ENCODE results near the gene SORT1.
"Not testable (repeated sequence)": the region's sequence is repeated elsewhere in the genome, so short reads cannot be mapped to it uniquely, and the experiment has no call there.

SORT1 gene

DNA sequence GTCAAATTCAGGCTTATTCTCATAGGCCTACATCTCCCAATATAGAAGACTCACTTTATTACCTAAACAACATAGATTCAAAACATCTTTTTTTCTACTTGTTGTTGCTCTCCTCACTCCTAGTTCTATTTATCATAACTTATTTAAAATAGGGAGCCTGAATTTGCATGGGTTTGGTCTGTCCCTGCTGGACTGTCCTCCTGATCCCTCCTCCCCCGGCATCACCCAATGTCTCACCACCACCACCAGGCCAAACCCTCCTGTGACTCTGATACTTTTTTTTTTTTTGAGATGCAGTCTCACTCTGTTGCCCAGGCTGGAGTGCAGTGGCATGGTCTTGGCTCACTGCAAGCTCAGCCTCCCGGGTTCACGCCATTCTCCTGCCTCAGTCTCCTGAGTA, 59.1 kb downstream of the SORT1 start:
- no peak for DNase-seq (ENCODE audit: low spot score)

DNA sequence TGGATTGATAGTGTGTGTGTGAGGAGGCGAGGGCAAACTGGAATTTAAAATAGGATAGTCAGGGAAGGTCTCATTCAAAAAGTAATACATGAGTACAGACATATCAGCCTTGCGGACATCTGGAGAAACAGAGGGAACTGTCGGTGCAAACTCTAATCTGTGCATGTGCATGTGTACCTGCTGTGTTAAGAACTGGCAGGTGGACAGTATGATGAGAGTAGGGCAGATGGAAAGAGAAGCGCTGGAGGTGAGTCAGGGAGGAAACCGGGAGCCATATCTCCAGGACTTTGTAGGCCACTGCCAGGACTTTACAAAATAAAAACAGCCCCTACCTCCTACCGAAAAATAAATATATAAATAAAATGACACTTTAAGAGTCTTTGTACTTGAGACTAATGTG, 59.6 kb downstream of the SORT1 start:
- DNase-seq (ENCODE audit: low spot score): no peak

DNA sequence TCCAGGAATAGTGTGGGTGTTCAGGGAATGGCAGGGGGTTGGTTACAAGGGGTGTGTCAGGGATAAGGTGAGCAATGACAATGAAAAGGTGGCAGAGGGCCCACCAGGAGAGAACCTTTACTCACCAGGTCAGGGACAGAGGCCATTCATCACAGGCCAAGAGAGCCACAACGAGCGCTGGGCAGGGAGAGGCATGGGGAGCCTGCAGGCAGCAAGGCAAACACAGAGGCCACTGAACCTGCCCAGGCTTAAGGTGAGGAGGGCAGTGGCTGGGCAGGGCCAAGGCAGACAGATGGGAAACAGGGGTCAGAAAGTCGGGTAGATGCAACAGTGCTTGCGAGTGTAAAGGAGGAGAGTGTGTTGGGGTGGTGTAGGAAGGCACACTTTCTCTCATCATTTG, 62.6 kb downstream of the SORT1 start:
- DNase-seq (ENCODE audit: low spot score): no peak

DNA sequence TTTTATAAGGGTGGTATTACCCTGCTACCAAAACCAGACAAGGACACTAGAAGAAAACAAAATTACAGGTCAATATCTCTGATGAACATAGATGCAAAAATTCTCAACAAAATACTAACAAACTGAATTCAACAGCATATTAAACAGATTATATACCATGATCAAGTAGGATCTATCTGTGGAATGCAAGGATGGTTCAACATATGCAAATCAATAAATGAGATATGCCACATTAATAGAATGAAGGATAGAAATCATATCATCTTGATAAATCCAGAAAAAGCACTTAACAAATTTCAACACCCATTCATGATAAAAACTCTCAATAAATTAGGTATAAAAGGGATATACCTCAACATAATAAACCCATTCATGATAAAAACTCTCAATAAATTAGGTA, 66.6 kb downstream of the SORT1 start:
- no peak for DNase-seq (ENCODE audit: low spot score)

DNA sequence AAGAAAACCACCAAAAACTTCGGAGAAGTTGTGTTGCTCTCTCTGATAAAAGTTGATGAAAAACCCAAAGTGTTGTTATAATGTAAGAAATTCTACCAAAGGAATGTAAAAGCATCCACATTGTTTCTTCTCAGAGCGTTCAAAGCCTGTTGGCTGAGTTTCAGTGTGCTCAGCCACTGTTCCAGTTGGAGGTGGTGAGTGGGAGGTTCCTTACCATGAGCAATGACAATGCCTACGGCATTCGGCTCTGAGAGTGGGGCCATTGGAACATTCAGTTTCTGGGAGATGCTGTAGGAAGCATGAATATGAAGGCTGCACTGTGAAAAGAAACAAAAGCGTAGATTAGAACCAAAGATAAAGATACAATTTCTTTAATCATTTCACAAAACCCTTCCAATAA, 70.4 kb downstream of the SORT1 start:
- DNase-seq (ENCODE audit: low spot score): no peak

DNA sequence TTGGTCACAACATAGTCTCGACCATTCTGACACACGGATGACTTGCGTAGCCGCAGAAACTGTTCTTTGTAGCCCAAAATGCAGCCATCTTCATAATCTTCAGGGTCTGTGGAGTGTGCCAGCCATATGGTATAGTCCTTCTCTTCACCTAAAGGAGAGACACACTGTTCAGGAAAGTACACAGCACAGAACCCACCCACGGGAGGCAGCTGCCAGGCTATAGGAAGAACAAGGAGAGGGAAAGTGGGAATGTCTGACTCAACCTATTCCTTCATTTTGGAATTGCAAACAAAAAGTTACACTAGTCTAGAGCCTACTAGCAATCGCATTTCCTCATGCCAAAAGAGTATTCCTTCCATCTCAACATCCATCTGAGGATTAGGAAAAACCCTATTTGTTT, 74.7 kb downstream of the SORT1 start:
- no peak for DNase-seq (ENCODE audit: low spot score)

DNA sequence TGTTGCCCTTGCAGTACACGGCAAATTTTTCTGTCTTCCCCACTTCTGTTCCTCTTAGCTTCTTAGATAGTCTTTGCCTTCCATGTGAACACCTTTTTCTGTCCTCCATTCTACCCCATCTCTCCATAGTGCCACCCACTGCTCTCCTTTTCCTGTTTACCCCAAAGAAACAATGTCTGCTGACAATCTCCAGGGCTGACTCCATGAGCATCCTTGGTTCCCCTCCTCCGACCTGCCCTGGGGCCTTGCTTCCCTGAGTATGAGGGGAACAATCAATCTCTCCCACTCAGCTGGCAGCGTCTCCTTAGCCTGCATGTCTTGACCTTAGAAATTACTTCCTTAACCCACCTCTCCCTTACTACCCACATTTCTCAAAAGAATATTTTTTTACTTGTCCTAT, 78.6 kb downstream of the SORT1 start:
- no peak for DNase-seq (ENCODE audit: low spot score)

DNA sequence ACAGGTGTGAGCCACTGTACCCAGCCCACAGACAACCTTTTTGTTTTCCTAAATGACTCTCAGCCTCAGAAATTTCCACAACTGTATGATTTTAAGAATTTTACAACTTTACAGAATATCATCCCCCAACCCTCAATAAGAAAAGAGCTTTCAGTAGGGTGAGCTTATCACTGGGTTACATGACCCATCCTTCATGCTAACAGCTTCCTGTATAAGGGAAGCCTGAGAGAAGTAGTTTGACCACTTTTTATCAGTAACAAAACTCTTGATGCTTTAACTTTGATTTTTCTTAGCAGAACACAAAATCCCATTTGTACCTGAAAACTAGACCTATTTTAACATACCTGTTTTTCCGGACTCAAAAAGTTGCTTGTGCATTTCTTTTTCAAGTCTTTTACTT, 81.2 kb downstream of the SORT1 start:
- DNase-seq (ENCODE audit: low spot score): no peak

DNA sequence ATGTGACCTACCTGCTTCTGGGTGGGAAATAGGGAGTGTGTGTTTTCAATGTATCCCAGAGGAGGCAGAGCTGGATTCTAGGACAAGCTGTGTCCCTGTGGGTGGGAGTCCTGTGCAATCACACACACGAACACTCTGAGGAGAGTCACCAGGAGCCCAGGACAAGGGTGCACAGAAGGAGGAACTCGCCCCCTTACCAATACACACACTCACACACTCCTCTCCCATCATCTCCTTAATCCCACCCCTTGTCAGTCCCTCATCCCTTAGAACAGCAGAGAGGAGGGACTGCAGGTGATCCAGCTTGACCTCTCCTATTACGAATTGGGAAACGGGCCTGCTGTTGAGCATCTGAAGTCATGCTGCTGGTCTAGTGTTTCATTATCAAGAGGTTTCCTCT, 82.4 kb downstream of the SORT1 start:
- no peak for DNase-seq (ENCODE audit: low spot score)

DNA sequence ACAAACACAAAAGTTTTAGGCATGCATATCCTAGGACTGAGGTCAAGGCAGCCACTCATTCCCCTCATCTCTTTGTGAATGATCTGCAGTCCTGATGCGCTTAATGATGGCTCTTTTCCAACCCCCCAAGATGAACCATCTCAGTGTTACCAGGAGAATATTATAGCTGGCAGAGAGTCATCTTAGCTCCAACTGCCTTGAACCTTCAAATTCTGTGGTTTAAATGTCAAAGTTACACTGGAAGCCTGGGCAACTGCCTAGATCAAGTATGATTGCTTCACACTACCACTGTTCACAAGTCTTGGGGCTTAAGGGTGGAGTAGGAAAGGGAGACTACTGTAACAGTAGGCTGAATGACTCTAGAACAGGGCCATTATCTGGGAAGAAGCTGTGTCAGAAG, 82.9 kb downstream of the SORT1 start:
- DNase-seq (ENCODE audit: low spot score): no peak

DNA sequence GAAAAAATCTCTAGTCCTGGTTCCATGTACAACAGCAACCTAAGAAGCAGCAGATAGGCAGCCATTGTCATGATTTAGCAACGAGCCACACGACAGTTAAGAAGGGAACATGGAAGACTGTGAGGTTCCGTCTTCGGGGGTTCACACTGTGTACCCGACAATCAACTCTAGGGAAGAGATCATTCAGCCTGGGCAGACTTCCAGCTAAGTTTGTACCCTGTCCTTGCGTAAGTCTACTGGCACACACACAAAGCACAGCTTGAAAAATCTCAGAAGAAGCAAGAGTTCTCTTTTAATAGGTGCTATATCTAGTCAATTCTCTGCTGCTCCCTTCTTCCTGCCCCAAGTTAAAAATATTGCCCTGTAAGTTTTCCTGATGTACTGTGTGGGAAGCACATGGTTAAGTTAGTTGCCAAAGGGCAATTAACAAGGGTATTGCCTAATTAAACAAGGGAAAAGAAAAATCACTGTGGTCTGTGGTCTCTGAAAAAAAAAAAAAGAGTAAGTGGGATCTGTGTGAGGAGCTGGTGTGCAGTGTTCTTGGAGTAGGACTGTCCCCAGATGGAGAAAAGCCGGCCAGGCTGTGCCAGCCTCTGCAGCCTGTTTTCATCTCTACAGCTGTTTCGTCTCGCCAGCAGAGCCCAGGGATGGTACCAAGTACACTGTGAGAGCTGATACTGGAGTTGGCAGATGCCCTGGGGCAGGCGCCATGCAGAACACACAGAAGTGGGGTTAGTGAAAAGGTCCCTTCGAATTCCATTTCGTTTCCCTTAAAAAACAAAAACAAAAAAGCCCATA, 84.5 kb downstream of the SORT1 start:
- peak; percentile 98 for DNase-seq (ENCODE audit: low spot score)

DNA sequence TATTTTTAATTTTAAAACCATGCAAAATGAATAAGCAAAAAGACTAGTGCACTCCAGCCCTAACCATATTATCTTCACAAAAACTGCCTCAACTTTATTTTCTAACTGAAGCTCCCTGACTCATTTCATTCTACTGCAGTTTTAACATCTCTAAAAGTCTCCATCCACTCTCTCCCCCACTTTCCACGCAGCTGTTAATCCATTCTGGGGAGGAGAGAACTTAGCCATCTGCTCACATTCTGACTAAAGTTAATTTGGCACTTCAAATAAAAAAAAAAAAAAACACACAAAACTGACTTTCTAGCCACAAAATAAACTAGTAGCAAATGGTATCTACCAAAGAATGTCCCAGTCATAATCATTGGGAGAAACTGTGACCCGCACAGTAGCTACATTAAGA, 85.5 kb downstream of the SORT1 start:
- no peak for DNase-seq (ENCODE audit: low spot score)

DNA sequence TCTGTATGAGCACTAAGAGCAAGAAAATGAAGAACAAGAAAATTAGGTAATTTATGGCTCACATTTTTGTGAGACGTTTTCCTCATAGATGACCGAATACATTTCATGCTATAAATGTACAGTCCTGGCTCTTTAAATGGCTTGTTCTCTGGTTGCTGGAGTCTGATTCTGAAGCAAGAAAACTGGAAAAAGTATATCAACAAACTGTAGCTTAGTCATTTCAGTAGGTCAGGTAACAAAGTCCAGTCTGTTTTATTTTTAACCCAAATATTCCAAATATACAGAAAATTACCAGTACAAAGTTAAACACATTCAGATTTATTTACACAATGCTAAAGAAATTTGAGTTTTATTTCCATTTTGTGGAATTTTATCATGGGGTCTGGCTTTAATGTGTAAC, 88.4 kb downstream of the SORT1 start:
- DNase-seq (ENCODE audit: low spot score): no peak

DNA sequence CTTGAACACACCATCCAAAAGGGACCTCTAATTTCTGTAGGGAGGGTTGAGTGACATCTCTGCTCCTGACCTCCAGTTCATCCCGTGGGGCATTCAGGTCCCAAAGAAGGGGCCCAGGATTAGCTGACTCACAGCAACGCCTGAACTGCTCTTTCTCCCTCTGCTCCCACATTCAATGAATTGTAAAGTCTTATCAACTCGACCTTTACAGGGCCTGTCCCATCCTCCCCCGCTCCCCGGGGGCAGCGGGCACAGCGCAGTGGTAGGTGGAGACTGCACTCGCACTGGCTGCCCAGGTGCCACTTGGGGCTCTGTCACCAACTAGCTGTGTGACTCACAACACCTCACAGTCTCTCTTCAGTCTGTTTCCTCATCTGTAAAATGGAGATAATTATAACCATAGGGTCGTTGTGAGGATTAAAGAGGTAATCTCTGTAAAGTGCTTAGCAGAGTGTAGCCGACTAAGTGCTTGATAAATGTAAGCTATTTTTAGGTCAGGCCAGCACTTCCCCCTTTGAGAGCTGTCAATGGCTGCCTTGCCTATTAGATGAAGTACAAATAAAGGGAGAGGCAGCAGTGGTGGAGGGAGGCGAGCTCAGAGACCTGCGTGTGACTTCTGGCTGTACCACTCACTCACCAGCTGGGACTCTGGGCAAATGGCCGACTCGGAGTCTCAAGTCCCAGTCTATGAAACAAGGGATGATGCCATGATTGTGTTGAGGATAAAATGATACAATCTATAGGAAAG, 90.3 kb downstream of the SORT1 start:
- DNase-seq (ENCODE audit: low spot score): peak; percentile 81

DNA sequence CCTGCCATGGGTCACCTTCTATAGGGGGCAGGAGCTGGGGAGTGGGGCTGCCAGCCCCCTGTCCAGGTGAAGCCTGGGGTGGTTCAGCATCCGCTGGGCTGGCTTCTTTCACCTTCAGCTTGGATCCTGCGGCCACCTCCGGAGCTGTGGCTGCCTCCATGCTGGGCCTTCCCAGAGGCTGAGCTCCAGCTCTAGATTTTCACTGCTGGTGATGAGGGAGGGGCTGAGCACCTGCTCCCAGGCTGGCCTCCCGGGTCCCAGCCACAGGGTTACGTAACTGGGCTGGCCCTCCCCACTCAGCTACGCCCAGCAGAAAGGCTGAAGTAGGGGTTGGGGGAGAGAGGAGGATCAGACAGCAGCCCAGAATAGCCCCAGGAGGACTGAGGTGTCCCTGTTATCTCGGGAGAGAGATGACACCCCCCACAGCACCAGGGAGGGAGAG, 90.9 kb downstream of the SORT1 start, which contains the start of gene MYBPHL:
Gene MYBPHL, minus strand, starts transcription at position 180 of the 442 bp plus-strand sequence. Its CDS starts 20 bp downstream, at position 160.
- no peak for DNase-seq (ENCODE audit: low spot score)

DNA sequence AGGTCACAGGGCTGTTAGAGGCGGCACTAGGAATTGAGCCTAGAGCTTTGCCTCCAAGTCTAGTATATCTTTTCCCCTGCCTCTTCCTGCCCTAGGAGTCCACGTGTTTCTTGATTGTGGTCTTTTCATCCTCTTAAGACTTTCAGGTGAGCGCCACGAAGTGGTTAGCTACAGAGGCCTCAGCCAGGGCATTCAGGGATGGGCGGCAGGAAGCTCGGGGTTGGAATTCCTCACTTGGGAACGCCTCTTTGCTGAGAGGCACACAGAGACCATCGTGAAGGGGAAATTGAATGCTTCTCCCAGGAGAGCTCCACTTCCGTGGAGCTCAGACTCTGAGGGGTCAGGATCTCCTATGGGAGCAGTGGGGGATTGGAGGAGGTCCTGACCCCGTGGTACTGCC, 91.7 kb downstream of the SORT1 start:
- DNase-seq (ENCODE audit: low spot score): not testable (repeated sequence)

DNA sequence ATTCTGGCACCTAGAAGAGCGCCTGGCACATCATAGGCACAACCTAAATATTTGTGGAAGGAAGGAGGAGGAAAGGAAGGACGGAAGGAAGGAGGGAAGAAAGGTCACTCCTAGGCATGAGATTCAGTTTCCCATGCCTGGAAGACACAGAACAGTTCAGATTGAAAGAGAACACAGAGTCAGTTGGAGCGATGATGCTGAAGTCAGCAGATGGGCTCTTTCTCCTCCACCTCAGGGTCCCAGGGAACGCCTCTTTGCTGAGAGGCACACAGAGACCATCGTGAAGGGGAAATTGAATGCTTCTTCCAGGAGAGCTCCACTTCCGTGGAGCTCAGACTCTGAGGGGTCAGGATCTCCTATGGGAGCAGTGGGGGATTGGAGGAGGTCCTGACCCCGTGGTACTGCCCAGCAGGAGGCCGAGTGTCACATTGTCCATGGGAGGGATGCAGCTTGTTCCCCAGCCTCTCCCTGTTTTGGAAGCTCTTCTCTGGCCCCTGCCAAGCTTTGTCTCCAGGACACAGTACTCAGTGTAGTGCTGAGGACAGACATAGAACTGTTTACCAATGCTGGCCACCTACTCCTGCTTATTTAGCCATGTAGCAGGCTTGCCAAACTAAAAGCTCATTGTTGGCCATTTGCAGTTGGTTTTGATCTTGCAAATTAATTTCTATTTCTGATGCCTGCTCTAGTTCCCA, 93.3 kb downstream of the SORT1 start:
- DNase-seq (ENCODE audit: low spot score): peak; percentile 97

DNA sequence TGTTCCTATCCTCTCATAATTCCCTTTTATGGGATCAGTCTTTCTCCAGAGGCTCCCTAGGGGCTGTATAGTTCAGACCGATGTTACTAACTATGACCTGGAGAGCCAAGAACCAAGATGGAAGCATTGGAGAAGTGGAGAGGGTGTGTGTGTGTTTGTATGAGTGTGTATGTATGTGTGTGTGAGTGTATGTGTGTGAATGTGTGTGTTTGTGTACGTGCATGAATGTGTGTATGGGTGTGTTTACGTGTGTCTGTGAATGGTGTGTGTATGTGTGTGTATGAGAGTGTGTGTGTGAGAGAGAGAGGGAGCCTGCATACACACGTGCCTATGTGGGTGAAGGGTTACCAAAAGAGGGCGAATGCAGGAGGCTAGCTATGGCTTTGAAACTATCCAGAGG, 95.8 kb downstream of the SORT1 start:
- DNase-seq (ENCODE audit: low spot score): no peak

DNA sequence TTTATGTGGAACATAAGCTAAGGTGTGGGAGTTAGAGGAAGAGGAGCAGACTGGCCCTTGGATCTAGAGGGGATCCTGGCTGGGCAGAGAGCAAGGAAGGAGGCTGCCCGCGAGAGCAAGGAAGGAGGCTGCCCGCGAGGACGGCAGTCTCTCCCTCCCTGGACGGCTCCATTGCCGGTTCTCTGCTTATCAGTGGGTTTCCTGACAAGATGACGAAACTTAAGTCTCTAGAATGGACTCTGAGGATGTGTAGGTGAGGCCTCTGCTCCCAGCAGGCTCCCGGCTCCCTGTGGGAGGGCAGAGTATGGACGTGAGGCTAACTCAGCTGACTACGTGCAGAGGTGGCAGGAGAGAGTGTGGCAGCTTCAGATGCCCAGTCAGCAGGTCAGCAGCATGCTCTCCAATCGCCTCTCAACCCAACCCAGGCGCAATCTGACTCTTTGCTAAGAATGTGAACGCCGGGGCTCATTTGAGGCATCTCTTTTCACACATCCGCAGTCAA, 97.0 kb downstream of the SORT1 start:
- DNase-seq (ENCODE audit: low spot score): no peak

DNA sequence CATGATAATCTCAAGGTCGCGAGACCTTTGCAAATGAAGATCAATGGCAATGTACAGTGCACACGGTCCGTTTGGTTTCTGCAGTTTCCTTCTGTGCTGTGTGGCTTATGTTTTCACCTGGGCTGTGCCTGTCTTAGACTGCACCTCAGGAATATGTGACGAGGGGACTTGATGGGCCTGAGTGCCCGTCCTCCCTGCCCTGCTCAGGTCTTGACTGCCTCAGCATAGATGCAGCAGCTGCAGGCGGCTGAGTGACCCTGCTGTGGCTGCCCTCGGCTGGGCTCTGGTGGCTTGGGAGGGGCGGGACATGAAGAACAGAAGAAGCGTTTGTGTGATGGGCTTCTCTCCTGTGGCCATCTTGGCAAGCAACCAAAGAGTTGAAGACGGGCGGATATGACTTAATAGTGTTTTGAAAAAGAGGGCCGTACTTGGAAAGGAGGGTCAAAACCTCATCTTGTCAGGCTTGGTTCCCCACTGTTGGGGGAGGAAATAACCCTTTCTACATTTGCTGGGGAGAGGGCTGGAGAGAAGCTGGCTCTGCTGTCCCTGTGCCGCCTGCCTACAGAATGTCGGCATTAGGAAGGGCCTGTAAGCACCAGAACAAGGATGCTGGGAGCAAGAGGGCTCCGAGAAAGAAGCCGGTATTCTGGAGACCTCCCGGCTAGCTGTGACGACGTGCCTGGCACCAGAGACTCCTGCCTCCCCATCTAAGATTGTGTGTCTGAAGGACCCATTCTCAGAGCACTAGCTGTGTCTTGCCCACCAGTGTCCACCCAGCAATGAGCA, 98.0 kb downstream of the SORT1 start:
- DNase-seq (ENCODE audit: low spot score): peak; percentile 98

DNA sequence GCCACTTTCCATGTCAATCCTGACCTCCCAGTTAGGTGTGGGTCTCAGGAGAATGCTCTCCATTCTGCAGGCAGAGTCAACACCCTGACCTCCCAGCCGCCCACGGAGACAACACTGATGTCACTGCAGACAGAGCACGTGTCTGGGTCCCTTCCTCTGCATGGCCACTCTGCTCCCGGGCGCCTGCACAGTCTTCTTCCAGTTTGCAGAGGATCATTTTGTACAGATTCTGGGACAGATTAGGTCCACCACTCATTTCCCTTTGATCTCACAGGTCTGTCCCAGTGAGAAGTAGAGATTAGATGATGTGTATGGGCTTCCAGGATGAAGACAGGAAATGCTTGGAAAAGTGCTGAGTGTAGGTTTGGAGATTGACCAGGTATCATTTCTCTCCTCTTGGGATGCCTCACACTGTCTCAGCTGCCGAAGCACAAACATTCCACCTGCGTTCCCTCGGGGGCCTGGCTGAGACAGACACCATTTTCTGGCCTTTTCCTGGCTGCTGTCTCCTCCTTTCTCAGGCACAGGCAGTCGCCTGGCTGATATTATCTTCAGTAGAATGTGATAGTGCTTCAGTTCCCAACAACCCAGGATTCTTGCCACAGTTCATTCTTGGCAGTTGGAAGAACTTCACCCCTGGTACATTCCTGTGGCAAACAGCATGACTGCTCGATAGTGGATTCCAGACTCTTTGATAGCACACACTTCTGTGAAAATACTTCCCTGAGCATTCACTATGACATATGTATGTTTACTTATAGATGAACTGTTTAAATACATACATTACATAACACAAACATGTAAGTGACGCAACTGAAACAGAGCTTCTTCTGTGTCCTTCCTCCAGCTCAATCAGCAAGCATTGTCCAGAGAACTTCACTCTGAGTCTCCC, 98.8 kb downstream of the SORT1 start:
- peak; percentile 92 for DNase-seq (ENCODE audit: low spot score)
